GM13976 (cell line): ENCODE data around the gene ZNF436.
A peak's percentile ranks its signal among the peaks of the same experiment; 100 is the strongest.

Source experiments
- DNase-seq: peaks from one replicate; pipeline ENCODE4 v3.0.0; 2012; ENCODE audit warnings: low spot score
- in situ Hi-C: fragments of 300-500 bp; cut with MboI; formaldehyde crosslinking; loops from one replicate; pipeline ENCODE4 v1.12.0; 2022; ENCODE audit warnings: low sequenced_read_pairs, mixed read lengths, inconsistent platforms; ENCODE audit not compliant: unreplicated experiment
- TF ChIP-seq, protein P1 (sequence below): IDR thresholded peaks from 2 replicates; pipeline ENCODE4 v1.5.1; 2012; ENCODE audit warnings: borderline replicate concordance, mild to moderate bottlenecking; ENCODE audit not compliant: insufficient read depth; ENCODE audit errors: extremely low read depth, missing control alignments, control extremely low read depth

Gene ZNF436

DNA sequence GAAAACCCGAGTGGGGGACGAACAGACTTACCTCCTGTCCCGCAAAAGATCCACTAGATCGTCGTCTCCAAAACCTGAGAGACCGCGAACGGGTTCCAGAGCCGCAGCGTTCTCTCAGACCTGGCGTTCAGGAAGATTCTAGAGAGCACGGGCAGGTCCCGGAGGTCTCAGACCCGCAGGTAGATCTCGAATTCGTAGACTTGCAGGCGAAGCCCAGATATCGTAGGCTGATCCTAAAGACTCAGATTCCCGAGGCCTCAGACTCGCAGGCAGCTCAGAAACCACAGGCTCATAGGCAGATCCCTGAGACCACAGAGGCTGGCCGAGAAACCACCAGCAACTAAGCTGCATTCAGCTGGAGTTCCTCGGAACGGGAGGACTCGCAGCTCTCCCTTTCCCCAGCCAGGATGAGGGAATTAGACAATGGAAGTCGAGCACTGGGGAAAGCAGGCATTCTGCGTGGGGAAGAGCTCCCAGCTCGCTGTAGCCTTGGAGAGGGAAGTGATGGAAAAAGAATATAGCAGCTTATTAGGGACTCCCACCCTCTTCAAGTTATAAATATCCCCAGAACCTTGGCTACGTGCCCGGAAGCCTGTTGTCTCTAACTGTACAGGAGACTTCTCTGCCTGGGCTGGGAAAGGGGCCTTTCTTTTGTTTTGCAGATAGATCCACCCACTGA is at the start of gene ZNF436:
ZNF436 (minus strand) TSS at position 502 of the 679 bp plus-strand sequence. CDS start 1,831 bp downstream, outside the sequence.
- TF ChIP-seq, protein P1, sequence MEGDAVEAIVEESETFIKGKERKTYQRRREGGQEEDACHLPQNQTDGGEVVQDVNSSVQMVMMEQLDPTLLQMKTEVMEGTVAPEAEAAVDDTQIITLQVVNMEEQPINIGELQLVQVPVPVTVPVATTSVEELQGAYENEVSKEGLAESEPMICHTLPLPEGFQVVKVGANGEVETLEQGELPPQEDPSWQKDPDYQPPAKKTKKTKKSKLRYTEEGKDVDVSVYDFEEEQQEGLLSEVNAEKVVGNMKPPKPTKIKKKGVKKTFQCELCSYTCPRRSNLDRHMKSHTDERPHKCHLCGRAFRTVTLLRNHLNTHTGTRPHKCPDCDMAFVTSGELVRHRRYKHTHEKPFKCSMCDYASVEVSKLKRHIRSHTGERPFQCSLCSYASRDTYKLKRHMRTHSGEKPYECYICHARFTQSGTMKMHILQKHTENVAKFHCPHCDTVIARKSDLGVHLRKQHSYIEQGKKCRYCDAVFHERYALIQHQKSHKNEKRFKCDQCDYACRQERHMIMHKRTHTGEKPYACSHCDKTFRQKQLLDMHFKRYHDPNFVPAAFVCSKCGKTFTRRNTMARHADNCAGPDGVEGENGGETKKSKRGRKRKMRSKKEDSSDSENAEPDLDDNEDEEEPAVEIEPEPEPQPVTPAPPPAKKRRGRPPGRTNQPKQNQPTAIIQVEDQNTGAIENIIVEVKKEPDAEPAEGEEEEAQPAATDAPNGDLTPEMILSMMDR: no peak
- in situ Hi-C loops: no loop called here
- DNase-seq: peak; percentile 52

DNA sequence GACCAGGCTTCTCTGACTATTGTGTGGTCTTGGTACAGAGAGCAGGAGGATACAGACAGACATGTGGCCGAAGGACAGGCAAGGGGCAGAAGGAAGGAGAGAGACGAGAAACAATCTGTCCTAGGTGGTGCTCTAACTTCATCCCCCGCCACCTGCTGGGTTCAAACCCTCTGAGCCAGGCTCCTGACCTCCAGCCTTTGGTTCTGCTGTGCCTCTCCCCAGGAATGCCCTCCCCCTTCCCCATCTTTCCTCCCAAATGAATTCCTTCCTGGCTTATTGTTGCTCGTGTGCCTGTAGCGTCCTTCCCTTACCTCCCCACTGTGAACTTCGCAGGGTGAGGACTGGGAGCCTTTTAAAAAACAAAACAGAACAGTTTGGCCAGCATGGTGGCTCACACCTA is 49.5 kb upstream of the ZNF436 start:
- in situ Hi-C loops: no loop called here
- DNase-seq: no peak
- TF ChIP-seq, protein P1: no peak

DNA sequence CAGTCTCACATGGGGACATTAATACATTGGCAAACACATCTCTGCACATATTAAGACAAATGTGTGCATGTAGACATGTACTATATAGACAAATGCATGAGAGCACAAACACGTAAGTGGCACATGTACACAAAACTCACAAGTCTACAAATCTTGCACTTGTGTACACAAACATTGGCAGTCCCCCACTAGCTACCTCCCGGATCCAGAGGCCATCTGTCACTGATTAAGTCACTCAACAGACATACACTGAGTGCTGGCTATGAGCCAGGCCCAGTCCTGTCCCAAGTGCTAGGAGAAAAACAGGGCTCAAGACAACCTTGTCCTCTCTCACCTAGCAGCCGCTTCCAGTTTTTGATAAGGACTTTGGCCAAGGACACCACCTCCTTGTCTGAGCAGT is 47.9 kb upstream of the ZNF436 start:
- in situ Hi-C loops: no loop called here
- no peak for DNase-seq
- TF ChIP-seq, protein P1: no peak

DNA sequence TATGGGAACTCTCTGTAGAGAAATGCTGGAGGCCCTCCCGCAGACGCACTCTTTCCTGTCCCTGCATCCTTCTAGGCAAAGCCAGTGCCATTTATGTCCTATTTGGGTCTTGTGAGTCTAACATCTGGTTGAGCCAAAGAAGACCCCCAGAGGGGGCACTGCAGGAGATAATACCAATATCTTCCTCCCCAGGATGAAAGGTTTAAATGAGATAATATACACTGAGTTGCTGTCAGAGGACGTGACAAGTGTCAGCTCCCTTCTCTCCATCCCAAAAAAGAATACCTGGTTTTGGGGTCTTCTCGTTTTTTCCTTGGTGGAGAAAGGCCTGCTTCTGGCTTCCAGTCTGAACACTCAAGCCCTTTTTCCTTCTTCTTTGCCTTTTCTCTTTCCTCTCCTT is 47.3 kb upstream of the ZNF436 start:
- DNase-seq: no peak
- TF ChIP-seq, protein P1: no peak
- in situ Hi-C loops: no loop called here

DNA sequence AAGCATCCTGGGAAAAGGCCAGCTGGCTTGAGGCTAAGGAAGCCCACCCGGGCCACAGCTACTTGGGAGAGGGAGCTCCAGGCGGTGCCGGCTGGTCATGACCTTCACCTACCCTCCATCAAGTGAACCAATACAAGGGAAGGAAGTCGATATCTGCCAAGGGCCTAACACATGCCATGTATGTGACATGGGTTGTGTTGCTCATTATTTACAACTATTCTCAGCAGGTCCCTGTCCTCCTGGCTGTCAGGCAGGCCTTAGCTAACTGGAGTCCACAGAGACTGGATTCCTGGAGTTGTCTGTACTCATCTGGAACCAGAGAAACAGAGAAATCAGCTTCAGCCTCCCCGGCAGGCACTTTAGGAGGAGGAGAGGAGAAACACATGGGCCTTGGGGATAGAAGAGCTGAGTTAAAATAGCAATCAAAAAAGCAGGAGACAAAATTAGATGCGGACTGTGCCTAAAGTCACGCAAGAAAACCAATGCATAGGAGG is 39.2 kb upstream of the ZNF436 start:
- TF ChIP-seq, protein P1: no peak
- in situ Hi-C loops: no loop called here
- no peak for DNase-seq

DNA sequence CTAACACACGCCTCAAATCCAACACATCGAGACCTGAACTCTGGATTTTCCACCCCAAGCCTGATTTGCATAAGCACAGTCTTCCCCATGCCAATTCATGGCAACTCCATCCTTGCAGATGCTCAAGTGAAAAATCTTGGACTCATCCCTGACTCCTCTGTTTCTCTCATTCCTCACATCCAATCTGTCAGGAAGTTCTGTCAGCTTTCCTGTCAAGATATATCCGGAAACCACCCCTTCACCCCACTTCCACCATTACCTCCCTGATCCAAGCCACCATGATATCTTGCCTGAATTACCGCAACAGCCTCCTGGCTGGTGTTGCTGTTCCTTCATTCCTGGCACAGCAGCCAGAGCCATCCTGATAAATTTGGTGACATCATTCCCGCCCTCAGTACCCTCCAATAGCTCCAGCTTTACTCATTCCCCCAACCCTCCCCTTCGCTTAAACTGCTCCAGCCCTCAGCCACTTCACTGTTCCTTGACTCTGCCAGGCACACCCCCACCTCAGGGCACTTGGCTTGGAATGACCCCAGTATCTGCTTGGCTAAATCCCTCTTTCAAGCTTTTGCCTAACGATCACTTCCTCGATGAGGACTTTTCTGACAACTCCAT is 37.5 kb upstream of the ZNF436 start:
- in situ Hi-C loops: no loop called here
- TF ChIP-seq, protein P1: no peak

More for the DNA sequence above, 37.5 kb upstream of the ZNF436 start:
- DNase-seq: no peak
